ENCODE results near the gene NKTR.

The NKTR gene

DNA sequence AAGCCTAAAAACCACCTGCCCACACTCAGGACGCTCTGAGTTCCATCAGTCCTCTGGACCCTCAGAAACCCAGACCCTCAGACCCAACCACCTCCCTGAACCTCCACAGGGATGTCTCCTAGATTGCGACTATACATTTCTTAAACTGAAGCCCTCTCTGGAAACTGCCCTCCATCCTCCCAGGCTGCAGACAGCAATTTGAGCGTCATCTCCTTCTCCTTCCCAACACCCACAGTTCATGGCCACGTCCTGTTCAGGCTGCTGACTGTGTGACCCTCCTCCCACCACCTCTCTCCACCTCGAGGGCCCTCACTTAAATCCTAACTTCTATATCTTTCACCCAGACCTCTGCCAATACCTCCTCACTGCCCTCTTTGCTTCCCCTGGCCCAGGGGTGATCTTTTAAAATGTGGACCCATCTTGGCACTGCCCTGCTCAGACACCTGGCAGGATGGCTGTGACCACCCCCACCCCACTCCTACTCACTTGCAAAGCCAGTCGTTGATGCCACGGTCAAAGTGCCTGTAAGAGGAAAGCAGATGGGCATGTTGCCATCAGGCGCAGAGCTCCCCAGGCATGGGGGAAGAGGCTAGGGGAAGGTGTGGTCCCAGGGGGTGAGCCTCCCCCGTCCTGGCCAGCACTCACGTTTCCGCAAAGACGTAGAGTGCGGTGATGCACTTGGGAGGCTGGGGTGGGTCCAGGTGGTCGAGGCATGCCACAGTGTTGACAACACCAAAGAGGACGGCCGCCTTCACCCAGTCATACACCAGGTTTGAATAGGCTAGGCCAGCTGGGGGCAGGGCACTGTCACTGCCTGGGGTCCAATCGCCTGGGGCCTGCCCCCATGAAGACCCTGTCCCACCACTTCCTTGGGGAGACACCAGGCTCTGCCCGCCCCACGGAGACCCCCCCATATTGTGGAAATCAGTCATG, 96.1 kb downstream of the NKTR start:
- no peak overlapping the region for H3K23ac ChIP-seq (ENCODE audit: low read length)
- H2BK15ac ChIP-seq (replicated peaks; ENCODE audit: low read depth): no peak overlapping the region
- no peak overlapping the region for H3K56ac ChIP-seq (ENCODE audit: low read length)
- H3K79me2 ChIP-seq (ENCODE audit: control insufficient read depth, insufficient read depth, low read length): no peaks in the 10 kb centered on the region
- H3K79me1 ChIP-seq (ENCODE audit: low read length): no peaks in the 10 kb centered on the region
- no peak overlapping the region for H4K5ac ChIP-seq (ENCODE audit: low read length)
- WGBS (ENCODE audit: extremely low coverage, insufficient coverage, low lambda C conversion rate): no CpG with 5 or more reads among the region's 19 CpGs
- no peak overlapping the region for H2AK5ac ChIP-seq (ENCODE audit: low read length)
- H3K9ac ChIP-seq (ENCODE audit: low read length): no peak overlapping the region
- no peak overlapping the region for H3K4me3 ChIP-seq (ENCODE audit: low read length)
- H3K4me1 ChIP-seq (ENCODE audit: control insufficient read depth, low read depth, low read length): no peaks in the 10 kb centered on the region
- no peaks in the 10 kb centered on the region for H3K27me3 ChIP-seq (ENCODE audit: insufficient read depth, low read length, poor library complexity)
- no peak overlapping the region for H3K18ac ChIP-seq (ENCODE audit: low read length)
- H3K36me3 ChIP-seq (ENCODE audit: control insufficient read depth, insufficient read depth, low read length): no peaks in the 10 kb centered on the region
- no peak overlapping the region for H2BK120ac ChIP-seq (ENCODE audit: low read depth, low read length)
- H2BK5ac ChIP-seq (ENCODE audit: low read length): no peak overlapping the region
- no peak overlapping the region for H4K8ac ChIP-seq (ENCODE audit: low read depth, low read length)
- H3K4ac ChIP-seq (ENCODE audit: low read depth, low read length): no peak overlapping the region
- DNase-seq: no peak
- no peak overlapping the region for H3K27ac ChIP-seq (ENCODE audit: low read depth, low read length)
- no peak overlapping the region for H3K4me2 ChIP-seq (ENCODE audit: low read length)

DNA sequence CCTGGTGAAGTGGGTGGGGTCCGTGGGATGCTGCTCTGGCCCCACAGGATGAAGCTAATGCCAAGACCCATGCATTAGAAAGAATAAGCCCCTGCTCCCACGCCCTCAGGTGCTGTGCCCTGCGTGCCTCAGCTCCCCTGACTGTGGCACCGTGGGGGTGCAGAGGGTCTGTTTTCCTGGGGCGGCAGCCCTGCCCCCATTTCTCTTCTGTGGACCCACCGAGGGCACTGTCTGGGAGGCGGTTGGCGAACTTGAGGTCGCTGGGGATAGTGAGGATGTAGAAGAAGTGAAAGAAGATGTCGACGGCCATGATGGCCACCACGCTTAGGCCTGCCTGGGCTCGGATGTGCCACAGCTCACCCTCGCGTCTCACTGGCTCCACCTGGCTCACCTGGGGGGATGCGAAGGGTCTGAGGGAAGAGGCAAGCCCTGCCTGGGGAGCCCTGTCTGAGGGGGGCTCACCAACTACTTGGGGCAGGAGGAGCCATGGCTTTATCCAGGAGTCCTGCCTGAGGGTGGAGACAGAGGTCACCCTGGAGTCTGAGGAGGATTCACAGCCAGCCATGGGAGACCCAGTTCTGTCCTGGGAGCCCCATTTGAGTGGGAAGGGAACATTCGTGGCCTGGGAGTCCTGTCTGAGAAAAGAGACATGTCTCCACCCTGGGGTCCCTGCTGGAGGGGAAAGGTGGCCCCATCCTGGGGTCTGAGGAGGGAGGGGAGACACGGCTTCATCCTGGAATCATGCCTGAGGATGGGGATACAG, 97.0 kb downstream of the NKTR start:
- Histone ChIP-seq H3K4ac (ENCODE audit: low read depth, low read length) (no peak overlapping the region), H4K8ac (ENCODE audit: low read depth, low read length) (no peak overlapping the region), H3K36me3 (ENCODE audit: control insufficient read depth, insufficient read depth, low read length) (no peaks in the 10 kb centered on the region), H2BK15ac (replicated peaks; ENCODE audit: low read depth) (no peak overlapping the region), H3K79me2 (ENCODE audit: control insufficient read depth, insufficient read depth, low read length) (no peaks in the 10 kb centered on the region), H4K5ac (ENCODE audit: low read length) (no peak overlapping the region), H3K56ac (ENCODE audit: low read length) (no peak overlapping the region), H3K27me3 (ENCODE audit: insufficient read depth, low read length, poor library complexity) (no peaks in the 10 kb centered on the region), H3K23ac (ENCODE audit: low read length) (no peak overlapping the region), H3K18ac (ENCODE audit: low read length) (no peak overlapping the region), H3K4me1 (ENCODE audit: control insufficient read depth, low read depth, low read length) (no peaks in the 10 kb centered on the region), H3K9ac (ENCODE audit: low read length) (no peak overlapping the region), H2AK5ac (ENCODE audit: low read length) (no peak overlapping the region), H3K27ac (ENCODE audit: low read depth, low read length) (no peak overlapping the region), H2BK120ac (ENCODE audit: low read depth, low read length) (no peak overlapping the region), H3K79me1 (ENCODE audit: low read length) (no peaks in the 10 kb centered on the region), H3K4me3 (ENCODE audit: low read length) (no peak overlapping the region), H2BK5ac (ENCODE audit: low read length) (no peak overlapping the region), H3K4me2 (ENCODE audit: low read length) (no peak overlapping the region)
- WGBS (ENCODE audit: extremely low coverage, insufficient coverage, low lambda C conversion rate): no CpG with 5 or more reads among the region's 18 CpGs
- DNase-seq: no peak
